Upper lobe of left lung (tissue), 4 donors: ENCODE data around the gene CAMK2B.

Experiments
- EP300 ChIP-seq, 4 donors: sonication (generic); formaldehyde crosslinking; IDR thresholded peaks; one replicate each; pipeline ENCODE4 v1.5.1; 2017; ENCODE audit warnings: antibody characterized with exemption in 4 of 4, control low read depth in 2 of 4
- POLR2A ChIP-seq, 4 donors: fragments of 450-650 bp; IDR thresholded peaks; one replicate each; pipeline ENCODE4 v1.5.1; 2016 to 2017; ENCODE audit warnings: antibody characterized with exemption in 4 of 4, mild to moderate bottlenecking in 2 of 4
- POLR2AphosphoS5 ChIP-seq, 2 donors: sonication (generic); formaldehyde crosslinking; IDR thresholded peaks; one replicate each; pipeline ENCODE4 v1.5.1; 2017; ENCODE audit warnings: antibody characterized with exemption in 2 of 2
- TF ChIP-seq, protein P1 (sequence below), 6 experiments: fragments of 450-650 bp in 4 of 6; fragments of 200-600 bp in 2 of 6; sonication (generic) in 2 of 6; IDR thresholded peaks; one replicate each; pipeline ENCODE4 v1.5.1; 2016 to 2019; ENCODE audit warnings: antibody characterized with exemption in 6 of 6

DNA sequence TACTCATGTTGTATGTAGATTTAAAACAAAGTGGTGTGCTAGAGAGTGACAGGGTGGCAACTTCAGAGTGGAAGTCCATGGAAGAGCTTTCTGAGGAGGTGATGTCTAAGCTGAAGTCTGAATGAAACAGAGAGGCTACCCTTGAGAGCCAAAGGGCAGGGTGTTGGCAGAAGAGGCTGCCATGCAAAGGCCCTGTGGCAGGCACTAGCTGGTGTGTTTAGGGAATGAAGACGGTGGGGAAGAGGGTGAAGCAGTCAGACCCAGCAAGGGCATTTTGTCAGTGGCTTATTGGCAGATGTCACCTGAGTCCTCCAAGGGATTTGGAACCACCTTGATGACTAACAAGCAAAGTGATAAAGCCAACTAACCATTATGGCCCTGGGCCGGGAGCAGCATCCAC lies 3.7 kb upstream of the CAMK2B start:
- TF ChIP-seq, protein P1, sequence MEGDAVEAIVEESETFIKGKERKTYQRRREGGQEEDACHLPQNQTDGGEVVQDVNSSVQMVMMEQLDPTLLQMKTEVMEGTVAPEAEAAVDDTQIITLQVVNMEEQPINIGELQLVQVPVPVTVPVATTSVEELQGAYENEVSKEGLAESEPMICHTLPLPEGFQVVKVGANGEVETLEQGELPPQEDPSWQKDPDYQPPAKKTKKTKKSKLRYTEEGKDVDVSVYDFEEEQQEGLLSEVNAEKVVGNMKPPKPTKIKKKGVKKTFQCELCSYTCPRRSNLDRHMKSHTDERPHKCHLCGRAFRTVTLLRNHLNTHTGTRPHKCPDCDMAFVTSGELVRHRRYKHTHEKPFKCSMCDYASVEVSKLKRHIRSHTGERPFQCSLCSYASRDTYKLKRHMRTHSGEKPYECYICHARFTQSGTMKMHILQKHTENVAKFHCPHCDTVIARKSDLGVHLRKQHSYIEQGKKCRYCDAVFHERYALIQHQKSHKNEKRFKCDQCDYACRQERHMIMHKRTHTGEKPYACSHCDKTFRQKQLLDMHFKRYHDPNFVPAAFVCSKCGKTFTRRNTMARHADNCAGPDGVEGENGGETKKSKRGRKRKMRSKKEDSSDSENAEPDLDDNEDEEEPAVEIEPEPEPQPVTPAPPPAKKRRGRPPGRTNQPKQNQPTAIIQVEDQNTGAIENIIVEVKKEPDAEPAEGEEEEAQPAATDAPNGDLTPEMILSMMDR (IDR thresholded peaks at IDR 0.05): no peak
- TF ChIP-seq POLR2AphosphoS5 (IDR thresholded peaks at IDR 0.05): no peak
- no peak for TF ChIP-seq POLR2A (IDR thresholded peaks at IDR 0.05)
- TF ChIP-seq EP300 (IDR thresholded peaks at IDR 0.05): no peak
